CD14-positive monocyte (primary cell): ENCODE results near the gene EDARADD. TPM values are rescaled to one million over a fixed set of nuclear protein-coding genes. Genes with fewer than 3 reads are reported as not detected.

Experiments used
- DNase-seq, 3 donors: peaks; one replicate each; pipeline ENCODE4 v3.0.0-alpha.2; 2011 to 2022
- H2AFZ ChIP-seq: 2 replicates; pipeline ENCODE4 v1.6.0; 2012; ENCODE audit warnings: mild to moderate bottlenecking, low read depth, low read length, inconsistent platforms; ENCODE audit not compliant: insufficient read depth, poor library complexity, severe bottlenecking
- H3K27ac ChIP-seq, 2 donors: 1 replicate in 1 of 2; 2 replicates in 1 of 2; pipeline ENCODE4 v1.5.1; 2012 to 2013; ENCODE audit warnings: low read length in 2 of 2, control low read depth in 1 of 2, inconsistent platforms in 1 of 2, low read depth in 1 of 2, mild to moderate bottlenecking in 1 of 2
- H3K27me3 ChIP-seq, 2 donors: one replicate each; pipeline versions ENCODE4 v1.6.0 to v1.6.1; 2011 to 2013; ENCODE audit warnings: low read length in 2 of 2; ENCODE audit not compliant: control insufficient read depth in 2 of 2, insufficient read depth in 2 of 2
- H3K36me3 ChIP-seq, 2 donors: replicated peaks in 1 of 2; 1 replicate in 1 of 2; 2 replicates in 1 of 2; pipeline versions ENCODE4 v1.5.1 to v1.6.1; 2012 to 2013; ENCODE audit warnings: low read length in 2 of 2, control low read depth in 1 of 2, inconsistent platforms in 1 of 2, mild to moderate bottlenecking in 1 of 2; ENCODE audit not compliant: insufficient read depth in 2 of 2, control insufficient read depth in 1 of 2
- H3K4me1 ChIP-seq, 2 donors: 1 replicate in 1 of 2; 2 replicates in 1 of 2; pipeline versions ENCODE4 v1.5.1 to v1.6.1; 2012 to 2013; ENCODE audit warnings: low read length in 2 of 2, control low read depth in 1 of 2, inconsistent platforms in 1 of 2, mild to moderate bottlenecking in 1 of 2, moderate library complexity in 1 of 2; ENCODE audit not compliant: insufficient read depth in 2 of 2, control insufficient read depth in 1 of 2
- H3K4me2 ChIP-seq: replicated peaks from 2 replicates; pipeline ENCODE3; 2012; ENCODE audit warnings: low read length, moderate library complexity, mild to moderate bottlenecking; ENCODE audit not compliant: poor library complexity, severe bottlenecking; ENCODE audit errors: extremely low read depth
- H3K4me3 ChIP-seq, 3 experiments: fragments of 200-600 bp in 1 of 3; sonication (generic) in 1 of 3; replicated peaks in 1 of 3; 1 replicate in 2 of 3; 2 replicates in 1 of 3; pipeline ENCODE4 v1.5.1; 2011 to 2013; ENCODE audit warnings: low read length in 3 of 3, mild to moderate bottlenecking in 3 of 3, control low read depth in 2 of 3, low read depth in 2 of 3, inconsistent platforms in 1 of 3, moderate library complexity in 1 of 3
- H3K79me2 ChIP-seq: 2 replicates; pipeline ENCODE4 v1.6.0; 2012; ENCODE audit warnings: mild to moderate bottlenecking, control low read depth, inconsistent platforms, low read length, moderate library complexity; ENCODE audit not compliant: insufficient read depth
- H3K9ac ChIP-seq: 2 replicates; pipeline ENCODE4 v1.6.0; 2017; ENCODE audit warnings: low read length, mild to moderate bottlenecking; ENCODE audit not compliant: insufficient read depth, poor library complexity, severe bottlenecking
- H3K9me3 ChIP-seq, 2 donors: replicated peaks in 1 of 2; 1 replicate in 1 of 2; 2 replicates in 1 of 2; pipeline versions ENCODE4 v1.5.1 to v1.6.1; 2012 to 2013; ENCODE audit warnings: low read length in 2 of 2, control low read depth in 1 of 2; ENCODE audit not compliant: control insufficient read depth in 1 of 2, insufficient read depth in 1 of 2
- H4K20me1 ChIP-seq: 2 replicates; pipeline ENCODE4 v1.6.0; 2012; ENCODE audit warnings: mild to moderate bottlenecking, low read length, control low read depth, moderate library complexity; ENCODE audit not compliant: insufficient read depth
- H3K27ac Mint-ChIP-seq, 7 donors: one replicate each; pipeline ENCODE4 v1.8.0; 2020; ENCODE audit warnings: mild to moderate bottlenecking in 7 of 7, mixed read lengths in 7 of 7, moderate library complexity in 6 of 7, inconsistent platforms in 2 of 7
- H3K27me3 Mint-ChIP-seq, 3 donors: one replicate each; pipeline ENCODE4 v1.8.0; 2021 to 2022; ENCODE audit warnings: low read depth in 3 of 3, mild to moderate bottlenecking in 3 of 3, mixed read lengths in 3 of 3, moderate library complexity in 3 of 3, inconsistent platforms in 1 of 3
- H3K36me3 Mint-ChIP-seq, 2 donors: one replicate each; pipeline ENCODE4 v1.8.0; 2020; ENCODE audit warnings: mixed read lengths in 2 of 2, inconsistent platforms in 1 of 2, mild to moderate bottlenecking in 1 of 2
- H3K4me1 Mint-ChIP-seq: one replicate; pipeline ENCODE4 v1.8.0; 2020; ENCODE audit warnings: mild to moderate bottlenecking, mixed read lengths
- H3K4me3 Mint-ChIP-seq, 2 donors: one replicate each; pipeline ENCODE4 v1.8.0; 2020; ENCODE audit warnings: mild to moderate bottlenecking in 2 of 2, mixed read lengths in 2 of 2, moderate library complexity in 1 of 2
- H3K9me3 Mint-ChIP-seq, 7 donors: one replicate each; pipeline ENCODE4 v1.8.0; 2020 to 2022; ENCODE audit warnings: mixed read lengths in 7 of 7, mild to moderate bottlenecking in 6 of 7, moderate library complexity in 6 of 7, inconsistent platforms in 2 of 7
- CTCF ChIP-seq: fragments of 200-600 bp; IDR thresholded peaks from one replicate; pipeline ENCODE4 v1.8.0; 2022; ENCODE audit warnings: antibody characterized with exemption, mild to moderate bottlenecking
- WGBS: methylation state at CpG from one replicate; pipeline ENCODE4 v1.1.5; 2013; ENCODE audit warnings: missing lambda C conversion rate; ENCODE audit not compliant: insufficient coverage; 5-methylcytosine and 5-hydroxymethylcytosine counted together
- intact Hi-C, 2 donors: fragments of 100-400 bp; cut with micrococcal nuclease; formaldehyde crosslinking; loops; one replicate each; pipeline versions ENCODE4 v1.15.0 to v1.15.1; 2023
- polyA minus RNA-seq: library from RNA; depleted of rRNA, polyadenylated mRNA; stranded (reverse); fragments of >200 nt; gene quantifications from 2 replicates; pipeline ENCODE4 v1.2.3, GENCODE V29; 2012
- polyA plus RNA-seq, 3 donors: library from polyadenylated mRNA; depleted of rRNA in 1 of 3; unstranded in 2 of 3; stranded (reverse) in 1 of 3; fragments of 300-500 nt in 2 of 3; fragments of >200 nt in 1 of 3; fragmentation: Illumina TruSeq in 2 of 3; gene quantifications; 1 replicate in 2 of 3; 2 replicates in 1 of 3; pipeline ENCODE4 v1.2.3, GENCODE V29; 2012 to 2021
- total RNA-seq, 12 experiments: library from RNA in 1 of 12; stranded (reverse) in 1 of 12; fragments of 120-200 nt in 1 of 12; gene quantifications; one replicate each; pipeline ENCODE4 v1.2.4 and lab custom pipeline; 2013 to 2026; ENCODE audit warnings: mixed read lengths in 6 of 12, inconsistent platforms in 1 of 12

EDARADD gene
- 0.08 TPM for total RNA-seq (2013)
- polyA plus RNA-seq (not detected), polyA minus RNA-seq (not detected in 2 replicates), total RNA-seq (lab: John Stamatoyannopoulos, UW) (0 to 0.69 (median 0) reads per million in 11 experiments)

- Mint-ChIP-seq H3K9me3 (peaks cover 0 to 7% (median 1%) of the 10 kb centered on the region in 7 donors), H3K36me3 (peaks cover 0 to 2% of the 10 kb centered on the region in 2 donors), H3K27me3 (peaks cover 10 to 31% (median 20%) of the 10 kb centered on the region in 3 donors), H3K27ac (peak within 1 kb of the TSS in 1 of 7 donors; percentile 39), H3K4me3 (peak within 1 kb of the TSS; percentile 83 to 91), H3K4me1 (peaks cover 23% of the 10 kb centered on the region)
- DNase-seq = no peak
- peak within 1 kb of the TSS; percentile 59 to 84 (median 60) for H3K4me3 ChIP-seq
- no peak for TF ChIP-seq CTCF
- no peak within 1 kb of the TSS for H3K27ac ChIP-seq
- no peaks in the 10 kb centered on the region for H3K79me2 ChIP-seq
- H3K4me1 ChIP-seq = peaks cover 21 to 30% of the 10 kb centered on the region in 2 donors
- H4K20me1 ChIP-seq = no peaks in the 10 kb centered on the region
- intact Hi-C loops = no loop called here
- H3K9me3 ChIP-seq = no peaks in the 10 kb centered on the region
- H3K27me3 ChIP-seq = peaks cover 7 to 9% of the 10 kb centered on the region in 2 donors
- WGBS = 10% methylated on average over 2 of the region's 13 CpGs
- H3K36me3 ChIP-seq = no peaks in the 10 kb centered on the region
- H3K9ac ChIP-seq = peak within 1 kb of the TSS; percentile 49
- peak within 1 kb of the TSS; percentile 98 for H3K4me2 ChIP-seq
- peak within 1 kb of the TSS; percentile 90 for H2AFZ ChIP-seq
Observed at GRCh38 chr1:236393681-236394481, at the start of gene EDARADD. Gene EDARADD (plus strand): TSS chr1:236394286. CDS start chr1:236394445, 159 bp downstream.

GRCh38 chr1:236345728-236346127 lies 48.4 kb upstream of the EDARADD start:
- DNase-seq = no peak
- no peak overlapping the region for H3K4me3 Mint-ChIP-seq
- H2AFZ ChIP-seq = no peak overlapping the region
- WGBS = 20% methylated on average over 1 of the region's 1 CpG
- H3K36me3 ChIP-seq = no peaks in the 10 kb centered on the region
- no peak overlapping the region for H3K9ac ChIP-seq
- no peak for TF ChIP-seq CTCF
- H3K27ac ChIP-seq = no peak overlapping the region
- peaks cover 9 to 17% (median 14%) of the 10 kb centered on the region in 3 donors for H3K27me3 Mint-ChIP-seq
- no peaks in the 10 kb centered on the region for H4K20me1 ChIP-seq
- H3K4me1 ChIP-seq = no peaks in the 10 kb centered on the region
- no peaks in the 10 kb centered on the region for H3K9me3 ChIP-seq
- intact Hi-C loops = no loop called here
- no peaks in the 10 kb centered on the region for H3K27me3 ChIP-seq
- peaks cover 0 to 15% (median 0%) of the 10 kb centered on the region in 7 donors for H3K9me3 Mint-ChIP-seq
- no peaks in the 10 kb centered on the region for H3K36me3 Mint-ChIP-seq
- no peak overlapping the region for H3K27ac Mint-ChIP-seq
- no peak overlapping the region for H3K4me3 ChIP-seq
- H3K4me2 ChIP-seq = no peak overlapping the region
- no peaks in the 10 kb centered on the region for H3K79me2 ChIP-seq
- H3K4me1 Mint-ChIP-seq = peaks cover 7% of the 10 kb centered on the region
